K562 (cell line): ENCODE results near the gene ZMYM4. TPM values are rescaled to one million over a fixed set of nuclear protein-coding genes. Genes with fewer than 3 reads are reported as not detected.
A peak's percentile ranks its signal among the peaks of the same experiment; 100 is the strongest.

Experiments
- ARID1B ChIP-seq: fragments of 450-650 bp; IDR thresholded peaks from 2 replicates; pipeline ENCODE4 v1.6.1; 2016; ENCODE audit warnings: antibody characterized with exemption, mild to moderate bottlenecking, inconsistent platforms
- BRD9 ChIP-seq: fragments of 450-650 bp; IDR thresholded peaks from 2 replicates; pipeline ENCODE4 v1.6.1; 2018; ENCODE audit warnings: low read depth; ENCODE audit not compliant: partially characterized antibody
- CEBPZ ChIP-seq: fragments of 150-350 bp; IDR thresholded peaks from 2 replicates; pipeline ENCODE4 v1.6.1; 2014; ENCODE audit warnings: low read depth, mild to moderate bottlenecking, low read length, borderline replicate concordance
- DLX4 ChIP-seq: fragments of 250-450 bp; sonication (Bioruptor Pico); IDR thresholded peaks from 2 replicates; pipeline ENCODE4 v1.6.1; 2021; ENCODE audit warnings: mild to moderate bottlenecking
- GABPB2 ChIP-seq: fragments of 250-450 bp; sonication (Bioruptor Pico); conservative IDR thresholded peaks from 2 replicates; pipeline ENCODE4 v1.5.1; 2021; ENCODE audit warnings: mild to moderate bottlenecking
- GATA2 ChIP-seq: sonication (generic); formaldehyde crosslinking; IDR thresholded peaks from 2 replicates; pipeline ENCODE4 v1.4.0; 2020; ENCODE audit warnings: mild to moderate bottlenecking, missing genetic modification reagents
- MXI1 ChIP-seq: IDR thresholded peaks from 2 replicates; pipeline ENCODE4 v1.6.1; 2011; ENCODE audit warnings: low read depth, mild to moderate bottlenecking, improper control_type of control experiment, low read length
- PHF20 ChIP-seq: fragments of 450-650 bp; IDR thresholded peaks from 2 replicates; pipeline ENCODE4 v1.6.1; 2018; ENCODE audit not compliant: partially characterized antibody
- PHF8 ChIP-seq: fragments of 200-600 bp; sonication (generic); IDR thresholded peaks from 2 replicates; pipeline ENCODE4 v1.6.1; 2012; ENCODE audit warnings: mixed run types, mild to moderate bottlenecking, inconsistent platforms, low read length, moderate library complexity, borderline replicate concordance
- SNAPC5 ChIP-seq: fragments of 250-450 bp; sonication (Bioruptor Pico); IDR thresholded peaks from 2 replicates; pipeline ENCODE4 v1.8.0; 2021; ENCODE audit warnings: moderate library complexity, mild to moderate bottlenecking, inconsistent platforms
- SREBF2 ChIP-seq: sonication (generic); formaldehyde crosslinking; IDR thresholded peaks from 2 replicates; pipeline ENCODE4 v1.4.0; 2020; ENCODE audit warnings: mild to moderate bottlenecking, missing genetic modification reagents
- TCF7L2 ChIP-seq: fragments of 150-350 bp; IDR thresholded peaks from 2 replicates; pipeline ENCODE4 v1.6.1; 2016; ENCODE audit warnings: low read depth, mild to moderate bottlenecking, low read length, moderate library complexity
- ZFP91 ChIP-seq: sonication (generic); formaldehyde crosslinking; IDR thresholded peaks from 2 replicates; pipeline ENCODE4 v1.8.0; 2022; ENCODE audit warnings: mild to moderate bottlenecking, missing genetic modification reagents
- ZFPM2 ChIP-seq: fragments of 250-450 bp; sonication (Bioruptor Pico); IDR thresholded peaks from 2 replicates; pipeline ENCODE4 v1.5.1; 2022; ENCODE audit warnings: mild to moderate bottlenecking
- ZNF165 ChIP-seq: fragments of 250-450 bp; sonication (Bioruptor Pico); IDR thresholded peaks from 2 replicates; pipeline ENCODE4 v1.4.0; 2020; ENCODE audit warnings: borderline replicate concordance
- ZNF347 ChIP-seq: fragments of 450-650 bp; formaldehyde crosslinking; IDR thresholded peaks from 2 replicates; pipeline ENCODE4 v1.4.0; 2020; ENCODE audit warnings: low read depth, mild to moderate bottlenecking, moderate library complexity
- ZNF696 ChIP-seq: fragments of 250-450 bp; sonication (Bioruptor Pico); conservative IDR thresholded peaks from 2 replicates; pipeline ENCODE4 v1.4.0; 2020; ENCODE audit warnings: mild to moderate bottlenecking, moderate library complexity
- polyA plus RNA-seq, 8 experiments: library from polyadenylated mRNA; depleted of rRNA in 4 of 8; stranded (reverse) in 5 of 8; unstranded in 3 of 8; fragments of >200 nt; fragmentation: Nextera tagmentation in 2 of 8; fragmentation: Illumina TruSeq in 1 of 8; extraction: Ambion mirVana in 2 of 8; extraction: Trizol in 1 of 8; gene quantifications; 2 replicates each; pipeline versions ENCODE4 v1.2.1 to v1.2.3, GENCODE V29; 2011 to 2014; ENCODE audit warnings: inconsistent platforms in 1 of 8, missing spikeins in 1 of 8
- total RNA-seq, 7 experiments: library from RNA; depleted of rRNA in 6 of 7; stranded (reverse); fragments of >200 nt in 6 of 7; fragmentation: Illumina TruSeq in 2 of 7; extraction: Trizol in 2 of 7; gene quantifications; 2 replicates each; pipeline versions ENCODE4 v1.2.1 to v1.2.3, GENCODE V29; 2011 to 2021; ENCODE audit warnings: low replicate concordance in 1 of 7
- TF ChIP-seq, protein P1 (sequence below), 2 experiments: fragments of 200-800 bp in 1 of 2; sonication (Bioruptor generic) in 1 of 2; sonication (generic) in 1 of 2; formaldehyde crosslinking in 1 of 2; IDR thresholded peaks in 1 of 2; conservative IDR thresholded peaks in 1 of 2; 2 replicates each; pipeline versions ENCODE4 v1.5.0 to v1.6.1; 2016 to 2020; ENCODE audit warnings: missing compliant biosample characterization in 1 of 2, missing genetic modification characterization in 1 of 2, missing genetic modification reagents in 1 of 2
- TF ChIP-seq, protein P2 (sequence below), 2 experiments: IDR thresholded peaks; 2 replicates each; pipeline ENCODE4 v1.6.1; 2012; ENCODE audit warnings: improper control_type of control experiment in 2 of 2, low read depth in 2 of 2, low read length in 2 of 2, borderline replicate concordance in 1 of 2

The ZMYM4 gene
- total and polyA plus RNA-seq, 9 of the 15 experiments (the other 6 are each of a cell fraction or from before 2014, with no cell fraction given) = 15.2 to 77.2 (median 63.3) TPM

DNA sequence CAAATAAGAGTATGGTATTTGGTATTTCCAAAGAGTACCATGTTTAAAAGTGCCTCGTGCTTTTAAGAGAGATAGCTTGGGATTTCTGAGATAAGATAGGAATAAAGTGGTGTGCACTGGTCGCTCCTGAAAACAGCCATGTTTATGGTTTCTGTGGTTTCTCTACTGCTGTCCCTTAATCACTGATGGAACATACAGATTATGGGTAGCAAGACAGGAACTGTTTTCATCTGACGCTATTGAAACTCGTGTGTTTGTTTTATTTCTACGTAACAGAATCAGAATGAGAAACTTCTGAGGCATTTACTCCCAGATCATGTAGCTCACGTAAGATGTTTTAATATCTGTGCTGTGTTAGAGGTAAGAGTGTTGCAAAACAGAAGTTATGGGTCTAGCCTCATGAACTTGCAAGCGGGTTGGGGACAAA is 162.7 kb downstream of the ZMYM4 start (continued):
- TF ChIP-seq ZFP91 (CRISPR knock-in tag) = no peak
- TF ChIP-seq DLX4 (CRISPR knock-in tag) = no peak
- no peak for TF ChIP-seq SNAPC5 (CRISPR knock-in tag)
- TF ChIP-seq MXI1 = no peak
- peak; percentile 51 for TF ChIP-seq ARID1B
- TF ChIP-seq, protein P1, sequence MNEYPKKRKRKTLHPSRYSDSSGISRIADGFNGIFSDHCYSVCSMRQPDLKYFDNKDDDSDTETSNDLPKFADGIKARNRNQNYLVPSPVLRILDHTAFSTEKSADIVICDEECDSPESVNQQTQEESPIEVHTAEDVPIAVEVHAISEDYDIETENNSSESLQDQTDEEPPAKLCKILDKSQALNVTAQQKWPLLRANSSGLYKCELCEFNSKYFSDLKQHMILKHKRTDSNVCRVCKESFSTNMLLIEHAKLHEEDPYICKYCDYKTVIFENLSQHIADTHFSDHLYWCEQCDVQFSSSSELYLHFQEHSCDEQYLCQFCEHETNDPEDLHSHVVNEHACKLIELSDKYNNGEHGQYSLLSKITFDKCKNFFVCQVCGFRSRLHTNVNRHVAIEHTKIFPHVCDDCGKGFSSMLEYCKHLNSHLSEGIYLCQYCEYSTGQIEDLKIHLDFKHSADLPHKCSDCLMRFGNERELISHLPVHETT (CRISPR knock-in tag; conservative IDR thresholded peaks at IDR 0.05 in 1 of 2, IDR thresholded peaks at IDR 0.05 in 1 of 2) = no peak
- no peak for TF ChIP-seq GATA2 (CRISPR knock-in tag)
- no peak for TF ChIP-seq CEBPZ
- TF ChIP-seq PHF8 = no peak
- TF ChIP-seq BRD9 = no peak
- no peak for TF ChIP-seq PHF20
- TF ChIP-seq GABPB2 (CRISPR knock-in tag) = no peak
- TF ChIP-seq ZNF347 = no peak
- TF ChIP-seq ZNF165 (CRISPR knock-in tag) = no peak
- TF ChIP-seq, protein P2, sequence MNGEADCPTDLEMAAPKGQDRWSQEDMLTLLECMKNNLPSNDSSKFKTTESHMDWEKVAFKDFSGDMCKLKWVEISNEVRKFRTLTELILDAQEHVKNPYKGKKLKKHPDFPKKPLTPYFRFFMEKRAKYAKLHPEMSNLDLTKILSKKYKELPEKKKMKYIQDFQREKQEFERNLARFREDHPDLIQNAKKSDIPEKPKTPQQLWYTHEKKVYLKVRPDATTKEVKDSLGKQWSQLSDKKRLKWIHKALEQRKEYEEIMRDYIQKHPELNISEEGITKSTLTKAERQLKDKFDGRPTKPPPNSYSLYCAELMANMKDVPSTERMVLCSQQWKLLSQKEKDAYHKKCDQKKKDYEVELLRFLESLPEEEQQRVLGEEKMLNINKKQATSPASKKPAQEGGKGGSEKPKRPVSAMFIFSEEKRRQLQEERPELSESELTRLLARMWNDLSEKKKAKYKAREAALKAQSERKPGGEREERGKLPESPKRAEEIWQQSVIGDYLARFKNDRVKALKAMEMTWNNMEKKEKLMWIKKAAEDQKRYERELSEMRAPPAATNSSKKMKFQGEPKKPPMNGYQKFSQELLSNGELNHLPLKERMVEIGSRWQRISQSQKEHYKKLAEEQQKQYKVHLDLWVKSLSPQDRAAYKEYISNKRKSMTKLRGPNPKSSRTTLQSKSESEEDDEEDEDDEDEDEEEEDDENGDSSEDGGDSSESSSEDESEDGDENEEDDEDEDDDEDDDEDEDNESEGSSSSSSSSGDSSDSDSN (IDR thresholded peaks at IDR 0.05; ENCODE audit: borderline replicate concordance in 1 of 2, low read depth in 2 of 2, low read length in 2 of 2) = no peak
- TF ChIP-seq SREBF2 (CRISPR knock-in tag) = no peak
- TF ChIP-seq ZFPM2 (CRISPR knock-in tag) = no peak
- TF ChIP-seq TCF7L2 = no peak
- no peak for TF ChIP-seq ZNF696 (CRISPR knock-in tag)
